ENCODE data around the gene ADGRE1. TPM values are rescaled to one million over a fixed set of nuclear protein-coding genes. Genes with fewer than 3 reads are reported as not detected.

The ADGRE1 gene
- total and polyA plus RNA-seq, 2 experiments from 2014 or later, result not detected

- TF ChIP-seq REST (IDR thresholded peaks at IDR 0.05; ENCODE audit: unreplicated experiment) (no peak), CTCF (conservative IDR thresholded peaks at IDR 0.05; ENCODE audit: low read depth in 2 of 2) (no peak), EZH2 (IDR thresholded peaks at IDR 0.05; ENCODE audit: low read depth, unreplicated experiment) (no peak), STAT1 (IDR thresholded peaks at IDR 0.05; ENCODE audit: unreplicated experiment) (no peak)
Observed at GRCh38 chr19:6851359-6851758, 36.0 kb upstream of the ADGRE1 start (continued).

- H3F3A ChIP-seq (replicated peaks; ENCODE audit: low read depth), result no peaks in the 10 kb centered on the region
- no peaks in the 10 kb centered on the region for H3K4me1 ChIP-seq (ENCODE audit: insufficient read depth)
- no peak overlapping the region for H3K27ac ChIP-seq (ENCODE audit: low read depth)
- H2AFZ ChIP-seq, result no peak overlapping the region
- Mint-ChIP-seq H3K27me3 (ENCODE audit: insufficient read depth, low read depth, poor library complexity) (peaks cover 7% of the 10 kb centered on the region), H3K4me3 (no peak overlapping the region), H3K27ac (no peak overlapping the region), H3K36me3 (ENCODE audit: low read depth) (peaks cover 29% of the 10 kb centered on the region), H3K9me3 (peaks cover 88% of the 10 kb centered on the region), H3K4me1 (no peaks in the 10 kb centered on the region)
- H3K36me3 ChIP-seq (ENCODE audit: insufficient read depth), result no peaks in the 10 kb centered on the region
- no peaks in the 10 kb centered on the region for H3K79me2 ChIP-seq (replicated peaks; ENCODE audit: insufficient read depth)
- no peaks in the 10 kb centered on the region for H4K20me1 ChIP-seq (replicated peaks; ENCODE audit: insufficient read depth)
- H3K27me3 ChIP-seq (ENCODE audit: insufficient read depth), result no peaks in the 10 kb centered on the region
- ATAC-seq (no peak), DNase-seq (ENCODE audit: low spot score) (no peak)
- H3K4me2 ChIP-seq, result no peak overlapping the region
- TF ChIP-seq ZNF114 (CRISPR knock-in tag; IDR thresholded peaks at IDR 0.05) (no peak), CREB1 (CRISPR knock-in tag; IDR thresholded peaks at IDR 0.05; ENCODE audit: low read depth) (no peak), POLR2AphosphoS5 (IDR thresholded peaks at IDR 0.05; ENCODE audit: low read depth) (no peak), CTCF (conservative IDR thresholded peaks at IDR 0.05; ENCODE audit: low read depth in 2 of 2) (no peak)
- H3K9me2 ChIP-seq (ENCODE audit: insufficient read depth), result no peaks in the 10 kb centered on the region
- no peak overlapping the region for H3K4me3 ChIP-seq
Observed at GRCh38 chr19:6852001-6852400, 35.4 kb upstream of the ADGRE1 start.

All from GM23338 (cell line).